ENCODE measurements around the gene NIPAL4.

The NIPAL4 gene

DNA sequence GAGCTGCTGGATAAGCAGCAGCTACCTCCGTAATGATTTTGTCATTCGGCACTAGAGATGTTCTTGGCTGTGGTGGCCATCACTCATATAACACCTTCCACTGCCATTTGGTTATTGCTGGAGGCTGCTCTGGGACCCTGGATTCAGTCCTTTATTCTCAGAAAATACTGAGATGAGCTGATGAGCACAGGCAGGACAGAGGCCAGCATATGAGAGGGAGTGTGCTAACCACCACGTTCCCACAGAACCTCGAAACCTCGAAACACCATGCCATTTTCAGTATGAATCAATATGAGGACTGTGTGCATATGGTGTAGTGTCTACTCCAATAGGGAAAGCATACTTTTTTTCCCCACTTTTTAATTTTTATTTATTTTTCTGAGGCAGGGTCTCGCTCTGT is 59.0 kb downstream of the NIPAL4 start:
- DNase-seq = no peak

DNA sequence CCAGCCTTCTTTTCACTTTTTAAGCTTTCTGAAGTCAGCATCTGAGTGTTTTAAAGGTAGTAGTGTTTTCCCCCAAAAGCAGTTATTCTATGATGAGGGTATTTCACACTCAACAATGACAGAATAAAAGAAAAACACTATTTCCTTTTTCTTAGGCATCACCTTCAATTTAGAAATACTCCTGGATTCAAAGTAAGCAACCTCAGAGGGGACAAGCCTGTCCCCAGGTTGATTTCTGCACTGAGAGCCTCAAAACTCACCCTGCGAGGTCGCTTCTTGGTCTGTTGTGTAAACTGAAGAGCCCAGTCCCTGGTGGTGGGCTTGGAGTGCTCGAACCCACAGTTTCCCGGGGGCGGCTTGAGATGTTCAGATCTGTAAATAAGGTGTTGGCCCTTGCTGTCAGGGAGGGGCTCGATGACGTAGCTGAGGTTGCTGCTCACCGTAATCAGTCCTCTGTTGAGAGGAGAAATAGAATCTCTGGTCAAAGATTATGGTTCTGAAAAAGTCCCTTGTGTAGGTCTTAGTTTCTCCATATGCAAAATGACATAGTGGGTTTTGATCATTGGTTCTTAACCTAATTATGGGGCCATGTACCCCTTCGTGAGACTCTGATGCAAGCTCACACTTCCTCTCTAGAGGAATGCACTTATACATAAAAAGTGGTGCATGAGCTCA is 59.7 kb downstream of the NIPAL4 start:
- no peak for DNase-seq

DNA sequence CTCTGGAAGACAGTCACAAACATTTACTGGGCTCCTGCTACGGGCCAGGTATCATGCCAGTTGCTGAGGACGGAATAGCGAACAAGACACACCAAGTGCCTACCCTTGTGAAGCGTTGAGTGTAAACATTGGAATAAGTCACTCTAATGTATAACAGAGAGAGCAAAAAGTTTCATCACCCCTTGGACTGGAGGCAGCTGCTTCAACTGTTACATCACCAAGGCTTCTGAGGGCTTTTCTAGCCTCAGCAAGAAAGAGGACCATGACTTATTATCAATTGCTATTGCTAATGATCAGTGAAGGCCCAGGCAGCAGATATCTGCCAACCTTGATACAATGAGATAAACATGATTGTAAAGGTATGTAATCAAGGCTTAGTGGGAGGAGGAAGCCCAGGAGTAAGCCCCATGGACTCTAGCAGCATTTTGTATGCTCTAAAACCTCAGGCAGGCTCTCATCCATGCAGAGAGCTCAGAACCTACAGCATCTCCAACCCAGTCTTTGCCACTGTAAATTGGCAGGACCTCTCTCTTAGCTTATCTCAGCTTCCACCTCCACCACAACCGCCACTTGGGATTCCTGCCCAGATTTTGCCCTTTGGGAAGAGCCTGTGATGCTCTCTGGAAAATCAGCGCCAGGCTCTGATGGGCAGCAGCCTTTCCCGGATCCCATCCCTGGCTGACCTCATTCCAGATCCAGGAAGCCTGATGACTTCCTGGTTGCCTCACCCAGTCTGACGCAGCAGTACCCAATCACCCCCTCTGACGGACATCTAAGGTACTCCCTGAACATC is 61.1 kb downstream of the NIPAL4 start:
- no peak for DNase-seq

DNA sequence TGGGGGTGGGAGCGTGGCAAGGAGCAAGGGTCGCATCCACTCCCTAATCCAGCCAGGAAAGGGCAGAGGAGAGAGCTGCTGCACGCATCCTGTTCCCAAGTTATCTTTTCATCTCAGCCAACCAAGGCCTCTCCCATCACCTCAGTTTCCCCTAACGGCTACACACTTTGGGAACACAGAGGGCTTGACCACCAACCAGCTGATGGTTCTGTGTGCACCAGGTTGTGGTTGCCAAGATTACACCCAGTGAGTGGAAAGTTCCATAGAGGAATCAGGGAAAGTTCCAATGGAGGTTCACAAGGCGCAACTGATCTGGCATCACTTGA is 61.7 kb downstream of the NIPAL4 start:
- DNase-seq = no peak

DNA sequence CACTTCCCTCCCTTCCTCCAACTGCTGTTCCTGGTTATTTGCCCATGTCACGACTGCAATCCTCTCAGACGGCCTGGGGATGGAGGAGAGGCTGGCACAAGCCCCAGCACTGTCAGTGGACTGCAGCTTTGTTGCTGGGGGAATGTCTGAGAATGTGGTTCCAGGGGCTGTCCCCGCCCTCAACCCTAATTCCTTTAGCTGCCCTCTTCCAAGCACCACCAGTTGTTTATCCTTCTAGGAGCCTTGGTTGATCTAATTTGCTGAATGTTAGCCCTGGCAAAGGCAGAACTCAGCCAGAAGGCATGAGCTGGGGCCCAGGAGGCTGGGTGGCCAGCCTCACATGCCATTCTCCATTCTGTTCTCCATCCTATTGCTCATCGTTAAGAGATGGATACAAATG is 64.0 kb downstream of the NIPAL4 start:
- no peak for DNase-seq
